Muscle layer of colon (tissue), 2 donors: ENCODE data around the gene CCSER1.

Experiments
- H3K27ac ChIP-seq: one replicate; pipeline ENCODE4 v1.7.0; 2013; ENCODE audit warnings: low read depth, mild to moderate bottlenecking, low read length, moderate library complexity
- H3K27me3 ChIP-seq, 2 donors: one replicate each; pipeline ENCODE4 v1.7.0; 2013; ENCODE audit warnings: low read length in 2 of 2, mild to moderate bottlenecking in 2 of 2; ENCODE audit not compliant: insufficient read depth in 2 of 2, control insufficient read depth in 1 of 2
- H3K36me3 ChIP-seq: one replicate; pipeline ENCODE4 v1.7.0; 2013; ENCODE audit warnings: mild to moderate bottlenecking, low read length; ENCODE audit not compliant: insufficient read depth
- H3K4me1 ChIP-seq: one replicate; pipeline ENCODE4 v1.7.0; 2013; ENCODE audit warnings: mild to moderate bottlenecking, low read length; ENCODE audit not compliant: insufficient read depth
- H3K4me3 ChIP-seq, 2 donors: one replicate each; pipeline ENCODE4 v1.7.0; 2013; ENCODE audit warnings: low read length in 2 of 2, low read depth in 1 of 2, mild to moderate bottlenecking in 1 of 2, moderate library complexity in 1 of 2
- H3K9ac ChIP-seq: one replicate; pipeline ENCODE4 v1.7.0; 2013; ENCODE audit warnings: low read length
- H3K9me3 ChIP-seq: one replicate; pipeline ENCODE4 v1.7.0; 2013; ENCODE audit warnings: mild to moderate bottlenecking, low read length
- donor health status: abdominal sarcoma.
- donor health status: Adenocarcinoma of cecum.

CCSER1 gene

DNA sequence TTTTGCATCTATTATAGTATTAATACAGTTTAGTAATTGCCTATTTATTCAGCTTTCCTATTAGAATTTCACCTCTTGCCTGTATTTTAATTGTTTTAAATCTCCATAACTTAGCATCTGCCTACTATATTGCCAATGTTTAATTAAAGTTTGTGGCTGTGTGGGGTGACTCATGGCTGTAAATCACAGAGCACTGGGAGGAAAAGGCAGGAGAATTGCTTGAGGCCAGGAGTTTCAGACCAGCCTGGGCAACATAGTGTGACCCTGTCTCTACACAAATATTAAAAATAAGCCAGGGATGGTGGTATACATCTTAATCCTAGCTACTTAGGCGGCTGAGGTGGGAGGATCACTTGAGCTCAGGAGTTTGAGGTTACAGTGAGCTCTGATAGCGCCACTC lies 14.5 kb upstream of the CCSER1 start:
- no peak overlapping the region for H3K4me3 ChIP-seq
- no peak overlapping the region for H3K9ac ChIP-seq
- H3K27me3 ChIP-seq: no peaks in the 10 kb centered on the region
- no peaks in the 10 kb centered on the region for H3K36me3 ChIP-seq
- no peaks in the 10 kb centered on the region for H3K4me1 ChIP-seq
- no peak overlapping the region for H3K27ac ChIP-seq
- H3K9me3 ChIP-seq: no peaks in the 10 kb centered on the region

- H3K9ac ChIP-seq: no peak overlapping the region
- H3K4me1 ChIP-seq: no peaks in the 10 kb centered on the region
- no peaks in the 10 kb centered on the region for H3K36me3 ChIP-seq
- H3K27ac ChIP-seq: no peak overlapping the region
- no peak overlapping the region for H3K4me3 ChIP-seq
- H3K9me3 ChIP-seq: no peaks in the 10 kb centered on the region
- H3K27me3 ChIP-seq: no peaks in the 10 kb centered on the region
Measured at GRCh38 chr4:90113881-90114457, 13.2 kb upstream of the CCSER1 start.

DNA sequence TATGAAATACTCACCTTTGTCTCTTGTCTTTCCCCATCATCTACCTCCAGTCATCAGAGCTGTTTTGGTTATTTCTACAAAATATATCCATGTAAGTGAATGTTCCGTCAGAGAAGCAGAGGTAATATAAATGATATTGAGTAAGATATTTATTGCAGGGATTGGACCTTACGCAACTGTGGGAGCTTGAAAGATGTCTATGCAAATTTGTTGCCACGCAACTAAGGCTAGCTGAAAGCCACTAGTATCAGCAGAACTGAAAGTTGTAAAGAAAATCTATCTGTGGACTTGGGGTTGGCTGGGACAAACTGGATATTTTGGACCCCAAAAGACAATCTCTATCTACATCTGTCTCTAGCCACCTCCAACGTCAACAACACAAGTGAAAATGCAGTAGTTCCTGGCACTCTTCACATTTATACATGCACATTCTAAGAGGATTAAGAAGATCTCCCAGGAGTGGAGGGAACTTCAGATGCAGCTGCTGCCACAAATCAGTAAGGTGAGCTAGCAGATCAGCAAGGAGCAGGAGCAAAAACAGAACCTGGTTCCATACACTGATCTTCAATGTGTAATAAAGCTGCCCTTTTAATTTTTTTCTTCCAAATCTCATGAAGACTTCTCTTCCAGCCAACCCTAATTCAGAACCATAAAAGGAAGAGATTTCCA lies 8.5 kb upstream of the CCSER1 start:
- H3K9ac ChIP-seq: no peak overlapping the region
- no peaks in the 10 kb centered on the region for H3K4me1 ChIP-seq
- H3K27me3 ChIP-seq: no peaks in the 10 kb centered on the region
- no peaks in the 10 kb centered on the region for H3K36me3 ChIP-seq
- H3K9me3 ChIP-seq: no peaks in the 10 kb centered on the region
- H3K4me3 ChIP-seq: no peak overlapping the region
- no peak overlapping the region for H3K27ac ChIP-seq

GRCh38 chr4:90120037-90120436 lies 7.2 kb upstream of the CCSER1 start:
- Histone ChIP-seq H3K27ac (no peak overlapping the region), H3K9me3 (no peaks in the 10 kb centered on the region), H3K4me1 (no peaks in the 10 kb centered on the region), H3K27me3 (no peaks in the 10 kb centered on the region), H3K4me3 (no peak overlapping the region), H3K36me3 (no peaks in the 10 kb centered on the region), H3K9ac (no peak overlapping the region)

DNA sequence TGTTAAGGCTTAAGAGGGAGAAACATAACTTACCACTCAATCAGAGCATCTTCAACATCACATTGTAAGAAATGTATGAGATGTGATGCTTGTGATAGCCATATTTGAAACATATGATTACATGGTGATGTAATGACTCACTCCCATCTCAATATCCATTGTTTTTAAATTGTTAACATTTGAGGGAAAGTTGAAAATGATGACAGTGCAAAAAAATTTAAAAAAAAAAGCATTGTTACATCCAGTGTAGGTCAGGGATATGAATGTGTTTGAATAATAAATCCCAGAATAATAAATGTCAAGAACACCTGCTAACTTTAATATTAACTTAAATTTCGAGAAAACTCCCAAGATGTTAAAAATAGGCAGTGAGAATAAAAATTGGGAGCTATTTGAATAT lies 6.4 kb upstream of the CCSER1 start:
- no peaks in the 10 kb centered on the region for H3K4me1 ChIP-seq
- no peak overlapping the region for H3K4me3 ChIP-seq
- no peak overlapping the region for H3K27ac ChIP-seq

DNA sequence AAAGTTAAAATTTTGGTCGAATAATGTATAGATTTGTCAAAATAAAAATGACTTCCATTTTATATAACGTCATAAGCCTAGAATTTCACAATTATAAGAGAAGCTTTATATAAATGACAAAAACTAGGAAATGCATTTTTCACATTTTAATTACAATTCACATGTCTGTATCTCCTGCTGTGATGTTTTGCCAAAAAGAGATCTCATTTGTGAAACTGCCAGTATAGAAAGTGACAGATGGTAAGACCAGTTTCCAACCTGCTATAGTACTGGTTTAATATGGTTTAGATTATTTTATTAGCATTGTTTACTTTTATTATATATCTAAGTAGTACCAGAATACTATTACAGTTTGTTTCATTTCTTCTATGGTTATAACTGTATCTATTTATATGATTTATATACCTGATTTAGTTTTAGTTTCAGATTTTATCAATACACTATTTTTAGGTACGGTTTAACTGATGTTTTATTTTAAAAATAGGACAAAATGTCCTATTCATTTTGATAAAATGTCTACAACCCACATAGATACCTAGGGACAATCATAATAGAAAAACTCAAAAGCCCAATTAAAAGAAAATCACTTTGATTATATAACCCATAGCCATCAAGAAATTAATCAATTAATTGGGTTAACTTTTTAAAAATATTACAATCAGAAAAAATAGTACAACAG lies 5.4 kb upstream of the CCSER1 start:
- Histone ChIP-seq H3K4me1 (no peaks in the 10 kb centered on the region), H3K27me3 (no peaks in the 10 kb centered on the region), H3K27ac (no peak overlapping the region), H3K4me3 (no peak overlapping the region), H3K9ac (no peak overlapping the region), H3K9me3 (no peaks in the 10 kb centered on the region), H3K36me3 (no peaks in the 10 kb centered on the region)

More for the DNA sequence above, 6.4 kb upstream of the CCSER1 start:
- H3K36me3 ChIP-seq: no peaks in the 10 kb centered on the region
- no peak overlapping the region for H3K9ac ChIP-seq
- H3K9me3 ChIP-seq: no peaks in the 10 kb centered on the region
- H3K27me3 ChIP-seq: no peaks in the 10 kb centered on the region

DNA sequence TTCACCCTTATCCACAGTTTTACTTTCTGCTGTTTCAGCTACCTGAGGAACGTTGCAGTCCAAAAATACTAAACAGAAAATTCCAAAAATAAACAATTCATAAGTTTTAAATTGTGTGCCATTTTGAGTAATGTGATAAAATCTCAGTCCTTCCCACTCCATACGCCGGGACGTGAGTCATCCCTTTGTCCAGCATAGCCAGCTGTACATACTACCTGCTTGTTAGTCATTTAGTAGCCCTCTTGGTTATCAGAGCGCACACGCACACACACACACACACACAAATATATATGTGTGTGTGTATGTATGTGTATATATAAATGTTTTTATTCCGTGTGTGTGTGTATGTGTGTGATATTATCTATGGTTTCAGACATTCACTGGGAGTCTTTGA lies 4.8 kb upstream of the CCSER1 start:
- no peak overlapping the region for H3K9ac ChIP-seq
- H3K36me3 ChIP-seq: no peaks in the 10 kb centered on the region
- no peak overlapping the region for H3K4me3 ChIP-seq
- no peak overlapping the region for H3K27ac ChIP-seq
- H3K27me3 ChIP-seq: no peaks in the 10 kb centered on the region
- no peaks in the 10 kb centered on the region for H3K9me3 ChIP-seq
- H3K4me1 ChIP-seq: no peaks in the 10 kb centered on the region

- Histone ChIP-seq H3K4me1 (peaks cover 8% of the 10 kb centered on the region), H3K27me3 (no peaks in the 10 kb centered on the region), H3K36me3 (no peaks in the 10 kb centered on the region), H3K9me3 (no peaks in the 10 kb centered on the region), H3K27ac (no peak overlapping the region), H3K9ac (no peak overlapping the region), H3K4me3 (no peak overlapping the region)
Measured at GRCh38 chr4:90124276-90124675, 2.9 kb upstream of the CCSER1 start.

DNA sequence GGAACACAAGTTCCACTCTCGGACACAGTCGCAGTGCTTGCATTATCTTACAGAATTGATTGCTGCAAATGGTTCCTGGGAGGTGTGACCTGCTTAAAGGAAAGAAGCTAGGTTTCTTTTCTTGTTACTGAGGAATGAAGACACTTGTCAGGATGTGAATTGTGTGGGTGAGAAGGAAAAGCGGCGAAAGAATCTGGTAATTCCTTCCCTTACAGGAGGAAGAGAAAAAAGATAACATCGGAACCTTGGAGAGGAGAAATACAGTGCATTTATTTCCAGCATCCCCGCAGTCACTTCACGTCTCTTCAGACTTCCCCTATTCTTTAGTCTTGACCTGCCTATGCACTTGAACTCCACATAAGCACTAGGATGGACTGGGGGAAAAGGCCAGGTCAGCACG lies 389 bp upstream of the CCSER1 start:
- H3K9me3 ChIP-seq: no peaks in the 10 kb centered on the region
- peaks cover 9% of the 10 kb centered on the region for H3K4me1 ChIP-seq
- H3K27me3 ChIP-seq: no peaks in the 10 kb centered on the region
- H3K27ac ChIP-seq: no peak overlapping the region
- peak overlapping the region in 1 of 2 donors; percentile 70 for H3K4me3 ChIP-seq
- H3K9ac ChIP-seq: no peak overlapping the region
- H3K36me3 ChIP-seq: no peaks in the 10 kb centered on the region

DNA sequence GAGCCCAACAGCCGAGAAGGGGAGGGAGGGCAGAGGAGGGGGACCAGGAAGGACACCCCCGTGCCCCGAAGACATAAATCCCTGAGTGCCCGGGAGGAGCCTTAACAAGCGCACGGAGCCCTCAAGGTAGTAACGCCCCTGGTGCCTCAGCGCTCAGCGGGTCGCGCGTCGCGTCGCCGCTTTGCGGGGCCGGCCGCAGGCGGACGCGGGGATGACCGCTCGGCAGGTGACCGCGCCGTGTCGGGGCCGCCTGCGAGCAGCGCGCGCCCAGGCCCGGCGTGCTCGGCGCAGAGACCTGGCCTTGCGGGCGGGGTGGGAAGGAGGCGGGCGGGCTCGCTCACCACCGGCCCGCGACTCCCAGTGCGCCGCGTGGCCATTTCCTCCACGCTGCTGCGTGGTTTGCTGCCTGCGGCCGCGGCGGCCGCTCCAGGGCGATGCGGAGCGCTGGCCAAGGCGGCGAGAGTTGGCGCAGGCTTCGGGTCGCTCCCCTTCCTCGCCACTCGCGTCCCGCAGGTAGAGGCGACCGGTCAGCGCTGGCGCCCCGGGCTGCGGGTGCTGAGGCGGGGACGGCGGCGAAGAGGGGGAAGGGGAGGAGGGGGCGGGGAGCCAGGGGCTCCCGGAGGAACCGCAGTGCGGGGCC lies 632 bp downstream of the CCSER1 start:
- H3K27ac ChIP-seq: peak overlapping the region; percentile 57

GRCh38 chr4:90128961-90129495 lies 1.8 kb downstream of the CCSER1 start:
- Histone ChIP-seq H3K9ac (no peak overlapping the region), H3K27me3 (no peaks in the 10 kb centered on the region), H3K36me3 (no peaks in the 10 kb centered on the region), H3K9me3 (no peaks in the 10 kb centered on the region), H3K27ac (no peak overlapping the region), H3K4me3 (peak overlapping the region in 1 of 2 donors; percentile 70), H3K4me1 (peaks cover 9% of the 10 kb centered on the region)

More for the DNA sequence above, 632 bp downstream of the CCSER1 start:
- peak overlapping the region; percentile 70 to 87 for H3K4me3 ChIP-seq
- H3K9me3 ChIP-seq: no peaks in the 10 kb centered on the region
- peaks cover 9% of the 10 kb centered on the region for H3K4me1 ChIP-seq
- no peaks in the 10 kb centered on the region for H3K36me3 ChIP-seq
- H3K9ac ChIP-seq: peak overlapping the region; percentile 29
- no peaks in the 10 kb centered on the region for H3K27me3 ChIP-seq
